ENCODE results near the gene GABBR2.

Gene GABBR2

DNA sequence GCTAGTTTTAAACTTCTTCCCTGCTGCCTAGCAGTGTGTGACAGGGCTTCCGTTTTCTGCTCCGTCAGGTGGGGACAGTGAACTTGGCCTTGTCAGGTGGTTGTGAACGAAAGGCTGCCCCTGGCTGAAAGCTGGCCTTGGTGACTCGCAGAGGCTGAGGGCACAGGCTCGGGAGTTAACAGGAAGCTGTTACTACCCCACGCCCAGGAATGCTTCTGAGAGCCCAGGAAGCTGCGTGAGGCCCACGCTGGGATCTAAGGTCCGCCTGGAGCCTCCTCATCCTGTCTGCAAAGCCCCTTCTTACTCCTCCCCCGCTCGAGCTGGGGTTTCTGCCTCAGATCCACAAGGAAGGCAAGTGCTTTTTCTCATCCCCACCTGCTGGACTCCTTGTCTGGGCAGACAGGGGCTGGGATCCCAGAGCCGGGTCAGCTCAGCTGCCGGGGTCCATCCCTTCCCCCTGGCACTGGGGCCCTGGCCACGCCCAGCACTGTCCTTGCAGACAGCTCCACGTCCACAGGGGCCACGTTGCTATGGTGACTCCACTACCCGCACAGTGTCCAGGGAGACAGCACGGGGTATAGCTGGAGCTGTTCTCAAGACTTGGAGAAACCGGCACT, 328.6 kb downstream of the GABBR2 start:
- no peak for DNase-seq (ENCODE audit: extremely low read depth in 1 of 2, low read depth in 1 of 2)

DNA sequence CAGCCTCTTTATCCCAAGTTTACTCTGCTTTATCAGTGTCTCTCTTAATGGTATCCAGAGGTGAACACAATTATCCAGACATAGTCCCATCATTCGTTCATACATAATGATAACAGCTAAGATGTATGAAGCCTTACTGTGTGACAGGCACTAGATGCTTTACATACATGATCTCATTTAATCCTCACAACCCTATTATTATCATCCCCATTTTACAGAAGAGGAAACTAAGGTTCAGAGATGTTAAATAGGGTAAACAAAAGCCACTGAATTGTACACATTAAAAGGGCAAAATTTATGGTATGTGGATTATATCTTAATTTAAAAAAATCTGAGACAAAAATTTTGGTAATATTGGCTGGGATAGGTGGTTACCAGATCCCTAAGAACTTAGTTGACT, 329.2 kb downstream of the GABBR2 start:
- no peak for DNase-seq (ENCODE audit: extremely low read depth in 1 of 2, low read depth in 1 of 2)

DNA sequence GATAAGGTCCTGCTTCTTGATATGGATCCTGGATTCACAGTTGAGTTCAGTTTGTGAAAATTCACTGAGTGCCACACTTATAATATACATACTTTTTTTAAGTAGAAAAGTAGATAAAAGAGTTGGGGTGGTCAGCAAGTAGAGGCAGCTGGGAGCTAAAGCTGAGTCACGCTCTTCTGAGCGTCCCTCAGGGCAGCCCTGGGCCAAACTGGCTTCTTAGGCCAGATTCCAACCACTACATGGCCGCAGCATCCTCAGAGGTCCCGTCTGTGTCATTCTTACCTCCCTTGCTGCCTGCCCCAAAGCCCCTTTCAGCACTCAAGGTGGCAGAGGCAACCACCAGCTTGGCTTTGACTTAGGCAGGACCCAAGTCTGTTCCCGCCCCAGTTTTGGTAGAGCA, 329.9 kb downstream of the GABBR2 start:
- DNase-seq (ENCODE audit: extremely low read depth in 1 of 2, low read depth in 1 of 2) = no peak

GRCh38 chr9:98378206-98378780, 330.4 kb downstream of the GABBR2 start:
- DNase-seq (ENCODE audit: extremely low read depth in 1 of 2, low read depth in 1 of 2) = no peak

GRCh38 chr9:98375138-98375726, 333.5 kb downstream of the GABBR2 start:
- no peak for DNase-seq (ENCODE audit: extremely low read depth in 1 of 2, low read depth in 1 of 2)

DNA sequence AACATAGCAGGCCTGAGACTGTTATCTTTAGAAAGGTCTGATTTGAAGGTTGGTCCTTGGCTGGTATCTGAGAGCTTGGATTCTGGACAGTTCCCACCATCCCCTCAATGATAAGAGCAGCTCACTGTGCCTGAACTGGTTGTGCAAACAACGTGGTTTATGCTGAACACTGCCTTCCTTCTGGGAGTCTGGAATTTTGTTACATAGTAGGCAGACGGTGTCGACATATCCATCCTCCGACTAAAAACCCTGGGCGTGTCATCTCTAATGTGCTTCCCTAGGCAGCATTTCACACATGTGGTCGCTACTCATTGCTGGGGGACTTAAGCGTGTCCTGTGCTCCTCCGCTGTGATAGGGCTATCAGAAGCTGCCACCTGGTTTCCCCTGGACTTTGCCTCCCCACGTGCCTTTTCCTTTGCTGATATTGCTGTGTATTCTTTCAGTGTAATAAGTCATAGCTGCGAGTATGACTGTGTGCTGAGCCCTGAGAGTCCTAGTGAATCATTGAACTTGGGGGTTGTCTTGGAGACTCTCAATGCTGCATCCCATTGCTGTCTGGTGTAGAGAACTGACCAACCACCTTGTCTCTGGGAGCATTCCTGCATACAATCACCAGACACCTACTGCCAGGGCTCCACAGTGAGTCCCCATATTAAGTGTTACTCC, 334.2 kb downstream of the GABBR2 start:
- DNase-seq (ENCODE audit: extremely low read depth in 1 of 2, low read depth in 1 of 2) = no peak

GRCh38 chr9:98373609-98374008, 335.1 kb downstream of the GABBR2 start:
- no peak for DNase-seq (ENCODE audit: extremely low read depth in 1 of 2, low read depth in 1 of 2)

GRCh38 chr9:98372077-98372836, 336.5 kb downstream of the GABBR2 start:
- DNase-seq (ENCODE audit: extremely low read depth in 1 of 2, low read depth in 1 of 2) = no peak

GRCh38 chr9:98370976-98371315, 337.8 kb downstream of the GABBR2 start:
- no peak for DNase-seq (ENCODE audit: extremely low read depth in 1 of 2, low read depth in 1 of 2)

- DNase-seq (ENCODE audit: extremely low read depth in 1 of 2, low read depth in 1 of 2) = no peak
Measured at GRCh38 chr9:98370300-98370975, 338.3 kb downstream of the GABBR2 start.

- DNase-seq (ENCODE audit: extremely low read depth in 1 of 2, low read depth in 1 of 2) = no peak
Measured at GRCh38 chr9:98369896-98370295, 338.8 kb downstream of the GABBR2 start.

GRCh38 chr9:98369471-98369870, 339.3 kb downstream of the GABBR2 start:
- DNase-seq (ENCODE audit: extremely low read depth in 1 of 2, low read depth in 1 of 2) = no peak

DNA sequence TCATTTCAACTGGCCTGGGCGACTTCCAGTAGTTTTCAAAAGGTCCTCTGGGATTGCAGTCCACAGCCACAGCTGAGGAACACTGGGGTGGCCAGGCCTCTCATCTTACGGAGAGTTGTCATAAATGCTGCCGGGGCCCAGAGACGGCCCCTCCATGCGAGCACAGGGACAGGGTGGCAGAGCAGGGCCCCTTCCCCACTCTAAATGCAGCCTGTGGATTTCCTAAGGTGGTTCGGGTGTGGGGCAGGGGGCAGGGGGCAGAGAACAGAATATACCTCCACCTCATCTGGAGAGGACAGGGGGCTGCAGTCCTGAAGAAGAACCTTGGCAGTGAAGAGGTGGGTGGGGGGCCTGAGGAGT, 339.7 kb downstream of the GABBR2 start:
- DNase-seq (ENCODE audit: extremely low read depth in 1 of 2, low read depth in 1 of 2) = no peak

DNA sequence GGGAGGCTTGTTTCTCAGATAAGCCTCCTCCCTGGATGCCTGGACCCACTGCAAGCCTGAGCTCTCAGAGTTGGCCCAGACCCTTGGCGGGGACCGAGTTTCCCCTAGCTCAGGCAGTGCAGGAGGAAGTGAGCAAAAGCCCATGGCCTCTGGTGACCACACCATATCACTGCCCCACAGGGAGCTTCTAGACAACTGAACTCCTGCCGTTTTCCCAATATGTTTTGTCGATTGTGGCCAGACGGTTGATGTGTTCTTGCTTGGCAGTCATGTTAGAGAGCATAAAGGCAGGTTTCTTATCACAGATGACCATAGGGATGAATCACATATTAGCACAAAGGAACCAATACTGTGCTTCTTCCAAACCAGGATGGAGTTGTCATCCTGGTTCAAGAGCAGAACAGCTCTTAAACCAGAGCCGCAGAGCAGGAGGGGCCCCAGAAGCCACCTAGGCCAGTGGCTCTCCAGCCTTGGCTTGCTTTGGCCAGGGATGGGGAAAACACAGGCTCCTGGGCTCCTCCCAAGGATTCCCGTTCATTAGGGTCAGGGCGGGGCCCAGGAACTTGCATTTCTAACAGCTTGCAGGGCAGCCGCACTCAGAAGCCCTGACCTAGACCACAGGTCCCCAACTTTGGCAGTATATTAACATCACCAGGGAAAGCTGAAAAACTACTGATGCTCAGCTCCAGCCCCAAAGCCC, 340.2 kb downstream of the GABBR2 start:
- no peak for DNase-seq (ENCODE audit: extremely low read depth in 1 of 2, low read depth in 1 of 2)

- no peak for DNase-seq (ENCODE audit: extremely low read depth in 1 of 2, low read depth in 1 of 2)
Measured at GRCh38 chr9:98367923-98368322, 340.8 kb downstream of the GABBR2 start.

- no peak for DNase-seq (ENCODE audit: extremely low read depth in 1 of 2, low read depth in 1 of 2)
Measured at GRCh38 chr9:98367371-98367900, 341.3 kb downstream of the GABBR2 start.

- no peak for DNase-seq (ENCODE audit: extremely low read depth in 1 of 2, low read depth in 1 of 2)
Measured at GRCh38 chr9:98365781-98366180, 343.0 kb downstream of the GABBR2 start.

GRCh38 chr9:98365227-98365669, 343.5 kb downstream of the GABBR2 start:
- DNase-seq (ENCODE audit: extremely low read depth in 1 of 2, low read depth in 1 of 2) = peak in 1 of 2 donors; percentile 10

GRCh38 chr9:98364086-98364485, 344.6 kb downstream of the GABBR2 start:
- DNase-seq (ENCODE audit: extremely low read depth in 1 of 2, low read depth in 1 of 2) = no peak

- no peak for DNase-seq (ENCODE audit: extremely low read depth in 1 of 2, low read depth in 1 of 2)
Measured at GRCh38 chr9:98363644-98364043, 345.1 kb downstream of the GABBR2 start.
